MG63 (cell line): ENCODE results near the gene PCP4. TPM values are rescaled to one million over a fixed set of nuclear protein-coding genes. Genes with fewer than 3 reads are reported as not detected.

Experiments
- DNase-seq: peaks from one replicate; pipeline ENCODE4 v3.0.0-alpha.2; 2020
- H3K27me3 ChIP-seq: fragments of 250-450 bp; sonication (Bioruptor Pico); 2 replicates; pipeline ENCODE4 v1.5.1; 2020; ENCODE audit warnings: mild to moderate bottlenecking, moderate library complexity
- H3K36me3 ChIP-seq: fragments of 250-450 bp; sonication (Bioruptor Pico); 2 replicates; pipeline ENCODE4 v1.5.1; 2020; ENCODE audit warnings: mild to moderate bottlenecking, moderate library complexity
- H3K4me3 ChIP-seq: fragments of 250-450 bp; sonication (Bioruptor Pico); 2 replicates; pipeline ENCODE4 v1.5.1; 2020; ENCODE audit warnings: mild to moderate bottlenecking, moderate library complexity
- H3K9me3 ChIP-seq: fragments of 250-450 bp; sonication (Bioruptor Pico); 2 replicates; pipeline ENCODE4 v1.5.1; 2020; ENCODE audit warnings: mild to moderate bottlenecking, moderate library complexity
- total RNA-seq: library from RNA; depleted of rRNA; stranded (reverse); fragments of >200 nt; shearing (Covaris generic); gene quantifications from 2 replicates; pipeline ENCODE4 v1.2.3, GENCODE V29; 2014; ENCODE audit warnings: low replicate concordance

Gene PCP4
- total RNA-seq, 1 experiment from 2014 or later, result not detected

DNA sequence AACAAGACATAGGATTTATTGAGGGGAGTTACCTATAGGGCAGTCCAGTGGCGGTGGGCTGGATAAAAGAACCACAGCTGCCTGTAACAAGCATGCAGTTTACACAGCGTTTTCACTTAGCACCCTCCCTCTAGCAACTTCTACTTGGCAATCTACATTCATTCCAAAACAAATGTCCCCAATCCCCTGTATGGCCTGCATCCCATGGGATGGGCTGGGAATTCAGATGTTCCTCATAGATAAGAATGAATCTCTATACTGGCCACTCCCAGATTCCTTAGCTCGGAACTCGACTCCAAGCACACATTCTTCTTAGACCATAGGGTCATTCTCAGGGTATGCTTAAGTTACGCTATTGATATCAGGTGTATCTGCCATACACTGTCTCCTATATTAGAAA, 33.3 kb downstream of the PCP4 start:
- Histone ChIP-seq H3K9me3 (no peaks in the 10 kb centered on the region), H3K27me3 (peaks cover 3% of the 10 kb centered on the region; the same call in 1 of the 2 replicates), H3K4me3 (no peak overlapping the region), H3K36me3 (no peaks in the 10 kb centered on the region)
- DNase-seq, result no peak

DNA sequence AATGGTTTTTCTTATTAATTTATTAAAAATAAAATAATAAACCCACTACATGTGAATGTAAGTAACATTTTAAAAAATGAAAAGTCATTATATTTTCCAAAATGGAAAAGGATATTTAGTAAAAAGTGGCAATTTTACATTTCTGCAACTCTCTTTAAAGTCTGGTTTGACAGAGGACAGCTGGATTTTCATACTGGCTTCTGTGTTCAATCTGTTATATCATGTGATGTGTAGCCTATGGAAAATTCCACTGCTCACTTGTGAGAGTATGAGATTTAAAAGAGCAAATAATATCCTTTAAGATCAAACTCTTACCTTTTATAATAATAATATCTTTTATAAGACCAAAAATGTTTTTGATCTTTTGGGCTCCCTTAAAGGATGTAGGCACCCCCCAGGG, 33.7 kb downstream of the PCP4 start:
- H3K9me3 ChIP-seq, result no peaks in the 10 kb centered on the region
- H3K36me3 ChIP-seq, result no peaks in the 10 kb centered on the region
- no peak overlapping the region for H3K4me3 ChIP-seq
- no peak for DNase-seq
- peaks cover under 1% of the 10 kb centered on the region; the same call in 1 of the 2 replicates for H3K27me3 ChIP-seq

DNA sequence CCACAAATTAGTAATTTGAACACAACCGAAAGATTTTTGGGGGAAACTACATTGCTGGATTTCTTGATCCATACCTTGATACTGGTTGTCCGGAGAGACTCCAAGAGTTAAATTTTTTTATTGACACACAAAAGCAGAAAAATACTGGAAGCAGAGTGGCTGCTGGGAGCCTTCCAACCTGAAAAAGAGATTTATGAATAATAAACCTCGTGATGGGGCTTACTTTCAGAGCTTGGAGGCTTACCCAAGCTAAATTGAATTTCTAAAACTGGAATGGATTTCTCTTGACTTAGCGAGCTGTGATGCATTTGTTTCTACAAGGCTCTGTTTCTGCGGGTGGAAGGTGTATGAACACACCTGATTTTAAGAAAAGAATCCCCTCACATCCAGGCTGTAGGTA, 35.7 kb downstream of the PCP4 start:
- H3K9me3 ChIP-seq, result no peaks in the 10 kb centered on the region
- no peak overlapping the region for H3K4me3 ChIP-seq
- no peaks in the 10 kb centered on the region for H3K36me3 ChIP-seq
- H3K27me3 ChIP-seq, result no peaks in the 10 kb centered on the region; the same call in 1 of the 2 replicates
- DNase-seq, result no peak

DNA sequence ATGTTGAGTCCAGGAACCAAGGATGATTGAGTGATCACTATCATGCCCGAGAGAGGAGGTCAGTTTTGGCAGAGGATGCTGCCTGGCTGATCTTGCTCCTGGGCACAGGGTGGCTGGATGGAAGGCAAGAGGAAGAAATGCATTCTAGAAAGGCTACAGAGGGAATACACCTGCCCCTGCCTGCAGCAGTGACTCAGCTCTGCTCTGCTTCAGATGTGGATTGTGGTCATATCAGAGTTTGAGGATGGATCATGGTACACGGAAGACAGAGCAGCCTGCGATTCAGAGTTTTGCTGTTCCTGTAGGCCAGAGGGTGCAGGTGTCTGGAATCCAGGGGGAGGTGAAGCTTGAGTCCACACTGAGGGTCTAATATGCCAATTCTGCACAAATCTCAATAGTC, 37.2 kb downstream of the PCP4 start:
- no peak for DNase-seq
- no peak overlapping the region for H3K4me3 ChIP-seq
- H3K27me3 ChIP-seq, result no peaks in the 10 kb centered on the region; the same call in 1 of the 2 replicates
- no peaks in the 10 kb centered on the region for H3K9me3 ChIP-seq
- no peaks in the 10 kb centered on the region for H3K36me3 ChIP-seq

GRCh38 chr21:39908265-39908923, 41.2 kb downstream of the PCP4 start:
- no peaks in the 10 kb centered on the region; the same call in 1 of the 2 replicates for H3K27me3 ChIP-seq
- DNase-seq, result no peak
- no peaks in the 10 kb centered on the region for H3K36me3 ChIP-seq
- H3K9me3 ChIP-seq, result no peaks in the 10 kb centered on the region
- H3K4me3 ChIP-seq, result no peak overlapping the region

- DNase-seq, result no peak
- Histone ChIP-seq H3K27me3 (no peaks in the 10 kb centered on the region; the same call in 1 of the 2 replicates), H3K36me3 (no peaks in the 10 kb centered on the region), H3K4me3 (no peak overlapping the region), H3K9me3 (no peaks in the 10 kb centered on the region)
Observed at GRCh38 chr21:39911286-39912199, 44.3 kb downstream of the PCP4 start.

DNA sequence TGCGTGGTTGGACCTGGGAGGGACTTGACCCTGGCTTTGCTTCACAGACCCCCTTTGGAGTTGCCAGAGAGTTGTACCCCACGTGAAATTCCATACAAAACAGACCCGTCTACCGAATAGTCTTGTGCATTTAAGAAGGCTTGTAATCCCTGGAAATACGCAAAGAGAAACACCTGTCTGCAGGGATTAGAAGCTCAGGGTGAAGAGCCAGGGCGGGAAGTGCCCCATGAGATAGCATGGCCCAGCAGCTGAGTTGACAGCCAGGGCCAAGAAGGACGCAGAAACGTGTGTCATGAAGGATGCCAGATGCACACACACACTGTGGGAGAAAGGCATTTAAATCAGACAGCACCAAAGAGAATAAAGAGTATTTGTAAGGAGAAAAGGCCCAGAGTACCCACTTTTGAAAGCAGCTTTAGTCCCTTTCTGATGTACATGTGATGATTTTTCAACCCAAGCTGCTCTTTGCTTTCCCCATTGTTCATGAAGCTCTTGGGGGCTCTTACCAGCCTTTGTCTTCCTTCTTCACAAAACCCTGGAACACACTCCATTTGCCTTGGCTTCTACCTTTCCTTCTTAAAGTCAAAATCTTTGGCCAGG, 46.6 kb downstream of the PCP4 start:
- Histone ChIP-seq H3K27me3 (no peaks in the 10 kb centered on the region; the same call in 1 of the 2 replicates), H3K36me3 (no peaks in the 10 kb centered on the region), H3K4me3 (no peak overlapping the region), H3K9me3 (no peaks in the 10 kb centered on the region)
- no peak for DNase-seq

DNA sequence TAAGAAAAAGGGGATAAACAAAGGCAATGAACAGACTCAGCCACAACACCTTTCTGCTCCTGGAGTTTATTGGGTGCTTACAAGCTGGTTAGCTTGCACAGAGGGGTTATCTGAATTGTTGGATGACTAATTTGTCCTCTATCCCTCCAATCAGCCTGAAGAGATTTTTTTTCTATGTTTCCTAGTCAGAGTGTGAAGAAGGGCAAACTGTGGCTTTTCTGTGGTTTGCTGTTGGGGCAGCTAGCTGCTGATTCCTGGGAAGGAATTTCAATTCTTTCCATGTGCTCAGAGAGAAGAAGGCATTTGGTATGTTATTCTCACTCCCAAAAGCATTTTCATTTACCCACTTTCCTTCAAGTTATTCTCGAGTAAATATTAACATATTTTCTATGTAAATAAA, 48.6 kb downstream of the PCP4 start:
- Histone ChIP-seq H3K4me3 (no peak overlapping the region), H3K36me3 (no peaks in the 10 kb centered on the region), H3K27me3 (no peaks in the 10 kb centered on the region), H3K9me3 (no peaks in the 10 kb centered on the region)
- no peak for DNase-seq

DNA sequence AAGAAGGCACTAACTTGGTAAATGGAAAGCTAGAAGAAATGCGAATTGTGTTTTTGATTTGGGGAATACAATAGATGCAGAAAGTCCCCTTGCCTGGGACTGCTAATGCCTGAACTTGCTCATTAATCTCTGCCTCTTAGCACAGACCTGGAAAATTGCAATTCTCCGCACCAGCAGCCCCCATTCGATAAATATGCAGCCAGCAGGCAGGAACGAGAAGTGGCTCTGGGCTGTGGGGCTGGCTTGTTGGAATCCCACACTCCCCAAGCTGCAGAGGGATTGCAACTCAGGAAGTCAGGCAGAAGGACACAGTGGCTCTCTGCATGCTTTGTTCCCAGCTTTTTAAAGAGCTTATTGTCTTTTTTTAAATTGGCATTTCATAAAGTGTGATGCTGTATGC, 51.3 kb downstream of the PCP4 start:
- DNase-seq, result no peak
- no peaks in the 10 kb centered on the region for H3K27me3 ChIP-seq
- no peaks in the 10 kb centered on the region for H3K9me3 ChIP-seq
- no peak overlapping the region for H3K4me3 ChIP-seq
- no peaks in the 10 kb centered on the region for H3K36me3 ChIP-seq

- Histone ChIP-seq H3K27me3 (no peaks in the 10 kb centered on the region), H3K9me3 (no peaks in the 10 kb centered on the region), H3K4me3 (no peak overlapping the region), H3K36me3 (no peaks in the 10 kb centered on the region)
- DNase-seq, result no peak
Observed at GRCh38 chr21:39923476-39923875, 56.2 kb downstream of the PCP4 start.

DNA sequence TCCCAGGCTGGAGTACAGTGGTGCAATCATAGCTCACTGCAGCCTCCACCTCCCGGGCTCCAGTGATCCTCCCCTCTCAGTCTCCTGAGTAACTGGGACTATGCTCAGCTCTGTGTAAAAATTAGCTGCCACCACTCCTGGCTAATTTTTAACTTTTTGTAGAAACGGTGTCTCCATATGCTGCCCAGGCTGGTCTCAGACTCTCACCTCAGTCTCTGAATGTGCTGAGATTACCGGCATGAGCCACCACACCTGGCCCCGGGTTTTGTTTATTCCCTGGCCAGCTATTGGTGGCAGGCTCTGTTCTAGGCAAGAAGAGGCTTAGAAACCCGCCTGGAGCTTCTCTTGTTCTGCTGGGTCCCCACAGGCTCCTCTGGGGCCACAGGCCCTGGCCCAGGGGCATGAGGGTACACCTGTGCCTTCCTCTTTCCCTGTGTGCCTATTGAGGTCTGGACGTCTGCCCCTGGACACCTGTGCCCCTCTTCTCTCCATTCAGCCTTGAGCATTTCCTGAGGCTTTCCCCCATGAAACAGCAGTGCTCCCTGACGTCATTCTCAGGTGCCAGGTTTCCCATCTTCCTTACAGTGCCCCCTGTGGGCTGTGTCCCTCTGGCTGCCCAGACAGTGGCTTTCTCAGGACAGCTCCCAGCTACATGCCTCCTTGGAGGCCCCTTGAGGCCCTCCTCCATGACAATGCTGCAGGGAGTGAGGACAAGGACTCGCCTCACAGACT, 57.5 kb downstream of the PCP4 start:
- no peak for DNase-seq
- Histone ChIP-seq H3K36me3 (no peaks in the 10 kb centered on the region), H3K9me3 (no peaks in the 10 kb centered on the region), H3K4me3 (no peak overlapping the region), H3K27me3 (peaks cover 3% of the 10 kb centered on the region; the same call in 1 of the 2 replicates)

GRCh38 chr21:39927304-39927886, 60.2 kb downstream of the PCP4 start:
- Histone ChIP-seq H3K36me3 (no peaks in the 10 kb centered on the region), H3K27me3 (peaks cover 3% of the 10 kb centered on the region; the same call in 1 of the 2 replicates), H3K9me3 (no peaks in the 10 kb centered on the region), H3K4me3 (no peak overlapping the region)
- DNase-seq, result no peak

GRCh38 chr21:39932335-39932734, 65.1 kb downstream of the PCP4 start:
- peaks cover 3% of the 10 kb centered on the region; the same call in 1 of the 2 replicates for H3K27me3 ChIP-seq
- H3K9me3 ChIP-seq, result no peaks in the 10 kb centered on the region
- H3K4me3 ChIP-seq, result no peak overlapping the region
- H3K36me3 ChIP-seq, result no peaks in the 10 kb centered on the region
- DNase-seq, result no peak

- DNase-seq, result no peak
- no peaks in the 10 kb centered on the region for H3K27me3 ChIP-seq
- no peaks in the 10 kb centered on the region for H3K36me3 ChIP-seq
- H3K4me3 ChIP-seq, result no peak overlapping the region
- H3K9me3 ChIP-seq, result no peaks in the 10 kb centered on the region
Observed at GRCh38 chr21:39934895-39935294, 67.7 kb downstream of the PCP4 start.

DNA sequence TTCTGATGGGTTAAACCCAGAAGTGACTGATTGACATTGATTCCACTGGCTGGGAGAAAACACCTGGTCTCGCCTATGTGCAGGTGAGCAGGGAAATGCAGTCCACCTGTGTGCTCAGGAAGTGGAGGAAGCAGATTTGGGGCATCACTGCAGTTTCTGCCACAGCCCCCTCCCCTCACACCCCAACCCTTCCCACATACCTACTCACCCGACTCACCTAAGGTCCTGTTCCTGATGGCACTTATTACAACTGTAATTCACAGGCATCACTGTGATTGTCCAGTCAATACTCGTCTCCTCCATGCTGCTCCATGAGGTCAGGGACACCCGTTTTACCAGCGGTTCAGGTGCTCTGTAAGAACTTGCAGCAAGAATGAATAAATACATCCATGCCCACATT, 68.5 kb downstream of the PCP4 start:
- Histone ChIP-seq H3K36me3 (no peaks in the 10 kb centered on the region), H3K9me3 (no peaks in the 10 kb centered on the region), H3K4me3 (no peak overlapping the region), H3K27me3 (no peaks in the 10 kb centered on the region)
- no peak for DNase-seq

DNA sequence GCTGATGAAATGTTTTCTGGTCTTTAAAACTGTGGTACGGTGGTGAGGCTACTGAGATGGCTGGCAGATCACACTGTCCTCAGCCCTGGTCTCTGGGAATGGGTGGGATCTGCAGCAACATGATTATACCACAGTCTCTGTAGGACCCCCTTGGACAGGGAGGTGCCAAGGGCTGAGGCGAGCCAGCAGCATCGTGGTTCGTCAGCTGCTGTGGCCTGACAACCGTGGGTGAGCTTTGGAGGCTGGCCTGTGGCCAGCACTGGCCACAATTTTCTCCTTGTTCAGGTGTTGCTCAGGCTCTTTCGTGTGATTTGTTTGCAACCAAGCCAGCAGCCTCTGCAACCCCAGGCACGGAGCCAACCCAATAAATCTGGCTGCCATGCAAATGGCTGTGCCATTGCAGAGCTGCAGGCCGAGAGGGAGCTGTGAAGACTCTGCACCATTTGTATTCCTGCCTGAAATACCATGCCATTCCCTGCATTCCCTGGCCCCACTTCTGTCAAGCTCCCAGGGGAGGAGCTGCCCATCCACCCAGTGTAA, 70.9 kb downstream of the PCP4 start:
- Histone ChIP-seq H3K27me3 (no peaks in the 10 kb centered on the region), H3K9me3 (no peaks in the 10 kb centered on the region), H3K4me3 (no peak overlapping the region), H3K36me3 (no peaks in the 10 kb centered on the region)
- DNase-seq, result no peak
